Mammary epithelial cell (primary cell): ENCODE data around the gene SPECC1L.

Experiments used
- CTCF ChIP-seq, 2 donors: IDR thresholded peaks in 1 of 2; conservative IDR thresholded peaks in 1 of 2; 2 replicates each; pipeline ENCODE4 v1.5.1; 2011 to 2012; ENCODE audit warnings: inconsistent platforms in 2 of 2, low read length in 2 of 2, mild to moderate bottlenecking in 2 of 2, control low read depth in 1 of 2, low read depth in 1 of 2; ENCODE audit not compliant: insufficient read depth in 1 of 2; ENCODE audit errors: extremely low read depth in 1 of 2
- EZH2 ChIP-seq: IDR thresholded peaks from 2 replicates; pipeline ENCODE4 v1.6.1; 2012; ENCODE audit warnings: low read length, inconsistent platforms, borderline replicate concordance

GRCh38 chr22:24413736-24414385 lies 143.2 kb downstream of the SPECC1L start:
- TF ChIP-seq CTCF (conservative IDR thresholded peaks at IDR 0.05 in 1 of 2, IDR thresholded peaks at IDR 0.05 in 1 of 2; ENCODE audit: extremely low read depth in 1 of 2, insufficient read depth in 1 of 2, low read depth in 1 of 2, low read length in 2 of 2) (no peak), EZH2 (no peak)
